ENCODE data around the gene FOXP4.

Gene FOXP4

DNA sequence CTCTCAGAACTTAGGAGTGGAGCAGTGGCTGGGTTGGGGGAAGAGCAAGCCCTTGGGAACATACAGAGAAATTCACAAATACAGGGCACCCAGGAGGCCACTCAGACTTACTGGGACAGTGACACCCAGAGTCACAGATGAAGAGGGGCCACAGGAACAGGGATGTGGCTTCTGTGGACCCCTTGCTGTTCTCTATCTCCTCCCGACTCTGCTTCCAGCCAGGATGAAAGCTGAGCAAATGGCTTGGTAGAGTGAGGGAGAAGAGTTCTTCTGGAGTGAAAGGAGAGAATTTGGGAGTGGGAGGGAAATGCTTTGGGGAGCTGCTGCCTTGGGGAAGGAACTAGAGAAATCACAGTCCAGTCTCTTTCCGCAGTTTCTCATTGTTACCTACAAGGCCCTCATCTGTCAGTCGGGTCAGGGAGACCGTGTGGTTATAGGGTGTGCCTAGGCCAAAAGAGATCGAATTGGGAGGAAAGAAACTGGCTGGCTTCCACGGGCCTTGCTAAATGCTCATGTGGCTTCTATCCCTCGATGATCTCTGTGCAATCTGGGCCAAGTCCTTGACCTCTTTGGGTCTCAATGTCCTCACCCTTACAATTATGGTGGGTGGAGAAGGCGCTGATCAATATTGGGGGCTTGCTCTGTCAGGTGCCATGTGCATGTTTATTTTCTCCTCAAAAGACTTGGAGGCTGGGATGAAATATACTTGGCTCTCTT, 17.0 kb downstream of the FOXP4 start:
- Histone ChIP-seq H3K4me1 (ENCODE audit: insufficient read depth, poor library complexity, severe bottlenecking) (no peaks in the 10 kb centered on the region), H3K9me3 (ENCODE audit: severe bottlenecking) (no peaks in the 10 kb centered on the region), H3K4me3 (ENCODE audit: severe bottlenecking) (no peak overlapping the region), H3K27ac (ENCODE audit: poor library complexity, severe bottlenecking) (no peak overlapping the region), H3K36me3 (ENCODE audit: low read depth) (peaks cover 18% of the 10 kb centered on the region), H3K27me3 (ENCODE audit: insufficient read depth, poor library complexity, severe bottlenecking) (no peaks in the 10 kb centered on the region)
- DNase-seq (ENCODE audit: low spot score) = no peak
- no peak for ATAC-seq (ENCODE audit: low read depth)
- TF ChIP-seq, protein P1, sequence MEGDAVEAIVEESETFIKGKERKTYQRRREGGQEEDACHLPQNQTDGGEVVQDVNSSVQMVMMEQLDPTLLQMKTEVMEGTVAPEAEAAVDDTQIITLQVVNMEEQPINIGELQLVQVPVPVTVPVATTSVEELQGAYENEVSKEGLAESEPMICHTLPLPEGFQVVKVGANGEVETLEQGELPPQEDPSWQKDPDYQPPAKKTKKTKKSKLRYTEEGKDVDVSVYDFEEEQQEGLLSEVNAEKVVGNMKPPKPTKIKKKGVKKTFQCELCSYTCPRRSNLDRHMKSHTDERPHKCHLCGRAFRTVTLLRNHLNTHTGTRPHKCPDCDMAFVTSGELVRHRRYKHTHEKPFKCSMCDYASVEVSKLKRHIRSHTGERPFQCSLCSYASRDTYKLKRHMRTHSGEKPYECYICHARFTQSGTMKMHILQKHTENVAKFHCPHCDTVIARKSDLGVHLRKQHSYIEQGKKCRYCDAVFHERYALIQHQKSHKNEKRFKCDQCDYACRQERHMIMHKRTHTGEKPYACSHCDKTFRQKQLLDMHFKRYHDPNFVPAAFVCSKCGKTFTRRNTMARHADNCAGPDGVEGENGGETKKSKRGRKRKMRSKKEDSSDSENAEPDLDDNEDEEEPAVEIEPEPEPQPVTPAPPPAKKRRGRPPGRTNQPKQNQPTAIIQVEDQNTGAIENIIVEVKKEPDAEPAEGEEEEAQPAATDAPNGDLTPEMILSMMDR (IDR thresholded peaks at IDR 0.05; ENCODE audit: poor library complexity, severe bottlenecking) = no peak

DNA sequence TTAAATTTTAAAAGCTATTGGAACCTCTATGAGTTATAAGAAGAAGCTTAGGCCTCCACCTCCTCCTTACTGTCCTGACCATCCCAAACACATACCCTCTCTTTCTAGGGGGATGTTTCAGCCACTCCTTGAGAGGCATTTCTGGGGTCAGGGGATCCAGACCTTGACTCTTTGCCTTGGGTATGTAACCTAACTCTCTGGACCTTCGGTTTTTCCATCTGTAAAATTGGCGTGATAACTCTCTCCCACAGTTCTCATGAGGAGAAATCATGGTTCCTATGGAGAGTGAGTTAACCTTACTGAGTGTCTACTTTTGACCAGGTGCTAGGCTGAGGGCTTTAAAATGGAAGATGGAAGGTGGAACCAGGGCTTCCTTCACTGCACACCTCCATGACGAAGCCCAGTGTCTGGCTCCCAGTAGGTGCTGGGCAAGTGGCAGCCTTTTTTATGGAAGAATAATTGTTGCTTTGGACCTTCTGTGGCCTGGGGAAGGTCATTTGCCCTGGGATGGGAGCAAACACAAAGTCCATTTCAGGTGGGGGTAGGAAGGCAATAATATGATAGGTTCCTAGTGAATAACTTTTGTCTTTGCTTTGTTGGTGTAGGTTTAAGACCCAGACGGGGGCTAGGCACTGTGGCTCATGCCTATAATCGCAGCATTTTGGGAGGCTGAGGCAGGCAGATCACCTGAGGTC, 18.4 kb downstream of the FOXP4 start:
- TF ChIP-seq, protein P1 (IDR thresholded peaks at IDR 0.05; ENCODE audit: poor library complexity, severe bottlenecking) = no peak
- Histone ChIP-seq H3K4me3 (ENCODE audit: severe bottlenecking) (no peak overlapping the region), H3K27ac (ENCODE audit: poor library complexity, severe bottlenecking) (no peak overlapping the region), H3K27me3 (ENCODE audit: insufficient read depth, poor library complexity, severe bottlenecking) (no peaks in the 10 kb centered on the region), H3K9me3 (ENCODE audit: severe bottlenecking) (no peaks in the 10 kb centered on the region), H3K36me3 (ENCODE audit: low read depth) (peaks cover 18% of the 10 kb centered on the region), H3K4me1 (ENCODE audit: insufficient read depth, poor library complexity, severe bottlenecking) (no peaks in the 10 kb centered on the region)
- DNase-seq (ENCODE audit: low spot score) = no peak
- ATAC-seq (ENCODE audit: low read depth) = no peak

DNA sequence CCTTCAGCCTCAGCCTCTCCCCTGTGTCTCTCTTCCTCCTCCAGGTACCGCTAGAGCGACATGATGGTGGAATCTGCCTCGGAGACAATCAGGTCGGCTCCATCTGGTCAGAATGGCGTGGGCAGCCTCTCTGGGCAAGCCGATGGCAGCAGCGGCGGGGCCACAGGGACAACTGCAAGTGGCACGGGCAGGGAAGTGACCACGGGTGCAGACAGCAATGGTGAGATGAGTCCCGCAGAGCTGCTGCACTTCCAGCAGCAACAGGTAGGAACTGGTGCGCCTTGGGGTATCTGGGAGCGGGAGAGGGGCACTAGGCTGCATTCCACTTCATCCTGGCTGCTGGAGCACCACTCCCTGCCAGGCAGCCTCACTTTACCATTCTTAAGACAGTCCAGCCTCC, 19.5 kb downstream of the FOXP4 start:
- TF ChIP-seq, protein P1 (IDR thresholded peaks at IDR 0.05; ENCODE audit: poor library complexity, severe bottlenecking) = no peak
- no peaks in the 10 kb centered on the region for H3K4me1 ChIP-seq (ENCODE audit: insufficient read depth, poor library complexity, severe bottlenecking)
- H3K9me3 ChIP-seq (ENCODE audit: severe bottlenecking) = no peaks in the 10 kb centered on the region
- peaks cover 18% of the 10 kb centered on the region for H3K36me3 ChIP-seq (ENCODE audit: low read depth)
- DNase-seq (ENCODE audit: low spot score) (no peak), ATAC-seq (ENCODE audit: low read depth) (no peak)
- H3K4me3 ChIP-seq (ENCODE audit: severe bottlenecking) = no peak overlapping the region
- no peaks in the 10 kb centered on the region for H3K27me3 ChIP-seq (ENCODE audit: insufficient read depth, poor library complexity, severe bottlenecking)
- H3K27ac ChIP-seq (ENCODE audit: poor library complexity, severe bottlenecking) = no peak overlapping the region

DNA sequence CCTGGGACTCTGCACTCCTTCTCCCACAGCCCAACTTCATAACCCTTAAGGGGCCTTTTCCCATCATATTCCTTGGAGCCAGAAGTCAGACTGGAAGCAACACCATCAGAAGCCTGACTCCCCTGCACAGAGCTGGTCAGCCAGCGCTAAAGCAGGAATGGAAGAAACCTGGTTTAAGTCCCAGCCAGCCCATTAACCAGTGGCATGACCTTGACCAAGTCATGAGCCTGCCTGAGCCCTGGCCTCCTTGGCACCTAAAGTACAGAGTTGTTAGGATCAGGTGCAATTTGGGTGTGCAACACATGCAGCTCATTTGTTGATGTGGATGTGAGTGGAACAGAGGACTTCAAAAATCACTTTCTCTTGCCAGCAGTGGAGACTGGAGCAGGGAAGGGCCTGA, 20.8 kb downstream of the FOXP4 start:
- H3K27ac ChIP-seq (ENCODE audit: poor library complexity, severe bottlenecking) = no peak overlapping the region
- TF ChIP-seq, protein P1 (IDR thresholded peaks at IDR 0.05; ENCODE audit: poor library complexity, severe bottlenecking) = no peak
- H3K4me3 ChIP-seq (ENCODE audit: severe bottlenecking) = no peak overlapping the region
- no peaks in the 10 kb centered on the region for H3K4me1 ChIP-seq (ENCODE audit: insufficient read depth, poor library complexity, severe bottlenecking)
- no peaks in the 10 kb centered on the region for H3K9me3 ChIP-seq (ENCODE audit: severe bottlenecking)
- no peaks in the 10 kb centered on the region for H3K27me3 ChIP-seq (ENCODE audit: insufficient read depth, poor library complexity, severe bottlenecking)
- ATAC-seq (ENCODE audit: low read depth) (no peak), DNase-seq (ENCODE audit: low spot score) (no peak)
- peaks cover 18% of the 10 kb centered on the region for H3K36me3 ChIP-seq (ENCODE audit: low read depth)

DNA sequence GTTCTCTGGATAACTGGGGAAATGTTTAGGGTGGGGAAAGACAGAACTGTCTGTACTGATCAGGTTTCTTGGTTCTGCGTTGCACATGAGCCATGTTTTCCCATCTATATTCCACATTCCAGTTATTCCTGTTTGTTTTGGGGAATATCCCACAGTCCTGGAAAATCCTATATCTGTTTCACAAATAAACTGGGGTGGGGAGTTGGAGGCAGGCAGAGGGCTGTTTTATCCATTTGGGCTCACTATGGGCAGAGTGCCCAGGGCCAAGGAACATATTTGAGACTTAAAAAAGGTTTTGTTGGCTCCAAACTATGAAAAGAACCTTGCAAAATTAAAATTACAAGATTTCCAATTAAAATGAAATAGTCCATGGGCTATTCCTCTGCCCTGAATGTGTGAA, 21.5 kb downstream of the FOXP4 start:
- ATAC-seq (ENCODE audit: low read depth) (no peak), DNase-seq (ENCODE audit: low spot score) (no peak)
- H3K9me3 ChIP-seq (ENCODE audit: severe bottlenecking) = no peaks in the 10 kb centered on the region
- no peak overlapping the region for H3K4me3 ChIP-seq (ENCODE audit: severe bottlenecking)
- peaks cover 18% of the 10 kb centered on the region for H3K36me3 ChIP-seq (ENCODE audit: low read depth)
- TF ChIP-seq, protein P1 (IDR thresholded peaks at IDR 0.05; ENCODE audit: poor library complexity, severe bottlenecking) = no peak
- no peaks in the 10 kb centered on the region for H3K27me3 ChIP-seq (ENCODE audit: insufficient read depth, poor library complexity, severe bottlenecking)
- no peaks in the 10 kb centered on the region for H3K4me1 ChIP-seq (ENCODE audit: insufficient read depth, poor library complexity, severe bottlenecking)
- H3K27ac ChIP-seq (ENCODE audit: poor library complexity, severe bottlenecking) = no peak overlapping the region

Measured in RWPE2 (cell line).